Kidney capillary endothelial cell (primary cell): ENCODE results near the gene SNX14.

Experiments used
- DNase-seq: peaks from one replicate; pipeline ENCODE4 v3.0.0-alpha.2; 2018; ENCODE audit warnings: low spot score

SNX14 gene

DNA sequence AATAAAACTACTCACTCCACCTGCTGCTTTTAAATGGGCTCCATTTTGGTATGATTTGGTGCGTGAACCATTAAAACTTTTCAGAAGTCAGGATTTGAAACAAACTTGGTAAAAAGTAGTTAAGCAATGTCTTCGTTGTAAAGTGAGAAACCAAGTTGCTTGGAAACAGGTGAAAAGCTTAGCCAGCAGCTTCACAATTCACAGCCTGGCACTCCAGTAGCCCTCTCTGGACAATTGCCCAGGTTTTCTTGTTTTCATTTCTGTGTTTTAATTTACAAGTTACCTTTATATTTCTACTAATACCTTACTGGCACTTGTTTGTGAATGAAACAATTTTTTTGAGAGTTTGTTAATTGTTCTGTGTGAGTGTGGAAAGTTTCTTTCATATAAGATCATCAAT, 131.0 kb downstream of the SNX14 start:
- DNase-seq, result no peak

- DNase-seq, result no peak
Measured at GRCh38 chr6:85461798-85462170, 131.9 kb downstream of the SNX14 start.

DNA sequence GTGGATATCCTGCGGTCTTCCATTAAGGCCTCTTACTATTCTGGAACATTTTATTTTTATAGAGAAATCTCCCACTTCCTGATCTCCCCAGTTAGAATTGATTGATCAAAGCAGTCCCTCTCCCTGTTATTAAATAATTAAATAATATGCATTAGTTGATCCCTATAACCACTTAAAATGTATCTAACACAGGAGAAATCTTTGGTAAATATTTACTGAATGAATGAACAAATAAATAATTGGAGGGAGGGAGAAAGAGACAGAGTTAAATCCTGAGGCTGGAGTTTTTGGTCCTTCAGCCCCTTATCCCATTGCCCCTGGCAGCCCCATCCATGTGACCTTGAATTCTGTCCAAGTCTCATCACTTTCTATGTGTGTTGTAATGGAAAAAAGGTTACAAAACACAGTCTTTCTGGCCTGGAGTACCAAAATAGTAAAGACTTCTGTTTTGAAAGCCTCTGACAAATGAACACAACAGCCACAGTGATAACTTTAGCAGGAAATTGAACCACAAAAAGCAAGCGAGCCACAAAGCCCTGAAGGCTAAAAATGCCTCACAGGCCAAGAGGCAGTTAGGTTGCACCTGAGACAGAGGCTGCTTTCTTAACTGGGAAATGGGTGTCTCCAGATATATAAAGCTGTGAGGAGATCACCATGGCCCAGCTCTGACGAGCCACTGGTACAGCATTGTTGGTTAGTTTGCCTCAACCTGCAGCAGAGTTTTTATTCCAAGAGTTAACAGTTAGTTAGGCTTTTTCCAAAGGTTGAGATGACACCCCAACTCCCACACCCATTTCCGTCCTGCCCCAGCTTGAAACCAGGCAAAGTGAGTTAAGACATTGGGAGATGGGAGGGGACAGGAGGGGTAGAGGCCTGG, 132.5 kb downstream of the SNX14 start:
- DNase-seq, result no peak

- peak; percentile 77 for DNase-seq
Measured at GRCh38 chr6:85460154-85460920, 133.3 kb downstream of the SNX14 start.

- DNase-seq, result peak; percentile 90
Measured at GRCh38 chr6:85459224-85459901, 134.3 kb downstream of the SNX14 start.

- no peak for DNase-seq
Measured at GRCh38 chr6:85458782-85459181, 134.9 kb downstream of the SNX14 start.

DNA sequence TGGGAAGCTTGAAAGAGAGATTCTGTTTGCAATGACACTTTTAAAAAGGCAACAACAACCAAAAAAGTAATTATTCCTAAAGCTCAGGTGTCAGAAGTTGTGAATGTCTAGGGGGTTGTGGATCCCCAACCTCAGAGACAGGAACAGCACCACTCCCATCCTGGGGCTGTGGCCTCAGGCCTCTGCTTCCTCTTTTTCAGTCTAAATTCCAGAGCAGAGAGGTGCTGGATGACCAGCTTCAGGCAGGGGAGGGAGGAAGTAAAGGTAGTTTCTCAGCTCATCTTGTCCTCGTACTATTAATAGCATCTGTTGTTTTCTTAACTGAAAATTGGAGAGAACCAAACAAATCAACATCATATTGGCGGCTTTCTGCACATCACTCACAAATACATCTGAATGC, 135.5 kb downstream of the SNX14 start:
- DNase-seq, result no peak

GRCh38 chr6:85456782-85457181, 136.9 kb downstream of the SNX14 start:
- no peak for DNase-seq
